OCI-LY7 (cell line): ENCODE results near the gene PRR7. TPM values are rescaled to one million over a fixed set of nuclear protein-coding genes. Genes with fewer than 3 reads are reported as not detected.

ENCODE experiments used
- BruUV-seq: library from RNA; stranded (reverse); fragments of 400-500 nt; replicated peaks from 2 replicates; lab custom pipeline; 2021; lab: Mats Ljungman, UMichigan
- CTCF ChIA-PET: fragments of 300-600 bp; sonication (Branson Sonifier 250); formaldehyde crosslinking; loops from one replicate; lab custom pipeline; 2022; ENCODE audit warnings: antibody characterized with exemption; ENCODE audit not compliant: unreplicated experiment; lab: Charles Lee
- POLR2A ChIA-PET: fragments of 300-600 bp; sonication (Branson Sonifier 250); formaldehyde crosslinking; loops from one replicate; lab custom pipeline; 2022; ENCODE audit warnings: antibody characterized with exemption; lab: Charles Lee
- DNase-seq: peaks from one replicate; pipeline ENCODE4 v3.0.0-alpha.2; 2015; ENCODE audit warnings: low spot score
- H2AFZ ChIP-seq: fragments of 200-600 bp; sonication (generic), shearing (Covaris generic); 2 replicates; pipeline ENCODE4 v1.6.1; 2014; ENCODE audit warnings: mild to moderate bottlenecking, antibody characterized with exemption, low read length, moderate library complexity
- H3K27ac ChIP-seq: fragments of 200-600 bp; sonication (generic); 2 replicates; pipeline ENCODE4 v1.5.1; 2014; ENCODE audit warnings: mixed run types, low read depth, mild to moderate bottlenecking, moderate library complexity, low read length, inconsistent platforms; ENCODE audit not compliant: poor library complexity, severe bottlenecking
- H3K36me3 ChIP-seq: fragments of 200-600 bp; sonication (generic); 2 replicates; pipeline ENCODE4 v1.6.1; 2014; ENCODE audit warnings: mild to moderate bottlenecking, antibody characterized with exemption, low read length, moderate library complexity, mixed read lengths; ENCODE audit not compliant: insufficient read depth
- H3K4me1 ChIP-seq: fragments of 200-600 bp; sonication (generic); 2 replicates; pipeline ENCODE4 v1.5.1; 2014; ENCODE audit warnings: mild to moderate bottlenecking, low read length; ENCODE audit not compliant: insufficient read depth, poor library complexity, severe bottlenecking
- H3K4me2 ChIP-seq: fragments of 200-600 bp; sonication (generic); 2 replicates; pipeline ENCODE4 v1.6.1; 2014; ENCODE audit warnings: mild to moderate bottlenecking, low read length
- H3K4me3 ChIP-seq: fragments of 200-600 bp; sonication (generic); 2 replicates; pipeline ENCODE4 v1.5.1; 2014; ENCODE audit warnings: mild to moderate bottlenecking, low read depth, low read length; ENCODE audit not compliant: poor library complexity, severe bottlenecking
- H3K79me2 ChIP-seq: fragments of 200-600 bp; sonication (generic); 2 replicates; pipeline ENCODE4 v1.6.1; 2016; ENCODE audit warnings: low read depth, mild to moderate bottlenecking, low read length, moderate library complexity, mixed read lengths; ENCODE audit not compliant: insufficient read depth
- H3K9me2 ChIP-seq: fragments of 200-600 bp; sonication (generic); 2 replicates; pipeline ENCODE4 v1.6.1; 2016; ENCODE audit warnings: mild to moderate bottlenecking, low read length, mixed read lengths; ENCODE audit not compliant: insufficient read depth
- H3K9me3 ChIP-seq: fragments of 200-600 bp; sonication (generic); 2 replicates; pipeline ENCODE4 v1.6.1; 2014; ENCODE audit warnings: mild to moderate bottlenecking, mixed run types, low read length, mixed read lengths
- H4K20me1 ChIP-seq: fragments of 200-600 bp; sonication (generic); 2 replicates; pipeline ENCODE4 v1.6.1; 2014; ENCODE audit warnings: mild to moderate bottlenecking, antibody characterized with exemption, low read length, moderate library complexity, mixed read lengths; ENCODE audit not compliant: insufficient read depth
- CTCF ChIP-seq: fragments of 200-600 bp; sonication (generic); conservative IDR thresholded peaks from 2 replicates; pipeline ENCODE4 v1.5.1; 2014; ENCODE audit warnings: mild to moderate bottlenecking, antibody characterized with exemption, low read length, moderate library complexity, mixed read lengths
- EZH2phosphoT487 ChIP-seq: fragments of 200-600 bp; sonication (generic); IDR thresholded peaks from 2 replicates; pipeline ENCODE4 v1.6.1; 2018; ENCODE audit warnings: low read depth, borderline replicate concordance, mild to moderate bottlenecking, mixed run types, antibody characterized with exemption, low read length, moderate library complexity, mixed read lengths
- intact Hi-C: fragments of 100-400 bp; cut with micrococcal nuclease; formaldehyde crosslinking; loops from one replicate; pipeline ENCODE4 v1.10.0; 2022; ENCODE audit not compliant: unreplicated experiment
- total RNA-seq, 2 experiments: library from RNA; depleted of rRNA in 1 of 2; stranded (reverse); fragments of >200 nt in 1 of 2; shearing (Covaris generic) in 1 of 2; gene quantifications; 2 replicates each; pipeline ENCODE4 v1.2.3, GENCODE V29; 2014 to 2022

The PRR7 gene
- total RNA-seq, 2 experiments from 2014 or later = 12.8 to 13.6 TPM

GRCh38 chr5:177403102-177403791 is 43.4 kb upstream of the PRR7 start:
- BruUV-seq = no TSS peak
- POLR2A ChIA-PET = interaction anchor here (0.5 to 2.6 kb wide), 7 partner anchors 11 to 163 kb away, joined by 3 to 10 read pairs (median 5); partner anchors contain the start of gene GRK6
- H4K20me1 ChIP-seq = no peaks in the 10 kb centered on the region
- TF ChIP-seq EZH2phosphoT487 (no peak), CTCF (no peak)
- no peak overlapping the region for H3K27ac ChIP-seq
- CTCF ChIA-PET = interaction anchor here (0.6 to 3.5 kb wide), 15 partner anchors 8 to 279 kb away, joined by 3 to 25 read pairs (median 5); partner anchors contain the start of gene GRK6
- H3K36me3 ChIP-seq = no peaks in the 10 kb centered on the region
- intact Hi-C loops = loop anchor here (1.0 to 10.0 kb wide), 2 partner anchors 23 to 192 kb away; partner anchors contain the start of genes GRK6 and TMED9
- DNase-seq = peak; percentile 32
- H2AFZ ChIP-seq = peak overlapping the region; percentile 58; the same call in 1 of the 2 replicates
- peak overlapping the region; percentile 73 for H3K4me2 ChIP-seq
- H3K9me2 ChIP-seq = no peaks in the 10 kb centered on the region
- no peaks in the 10 kb centered on the region for H3K79me2 ChIP-seq
- no peaks in the 10 kb centered on the region for H3K9me3 ChIP-seq
- peaks cover 18% of the 10 kb centered on the region for H3K4me1 ChIP-seq
- peak overlapping the region; percentile 62 for H3K4me3 ChIP-seq

GRCh38 chr5:177403792-177404640 is 42.6 kb upstream of the PRR7 start:
- Histone ChIP-seq H3K4me3 (peak overlapping the region; percentile 62), H3K4me1 (peaks cover 18% of the 10 kb centered on the region), H3K27ac (no peak overlapping the region), H3K36me3 (no peaks in the 10 kb centered on the region), H3K9me3 (no peaks in the 10 kb centered on the region), H3K9me2 (no peaks in the 10 kb centered on the region), H2AFZ (peak overlapping the region; percentile 58; the same call in 1 of the 2 replicates), H3K79me2 (no peaks in the 10 kb centered on the region), H4K20me1 (no peaks in the 10 kb centered on the region), H3K4me2 (peak overlapping the region; percentile 73)
- TF ChIP-seq EZH2phosphoT487 (no peak), CTCF (peak; percentile 78)
- intact Hi-C loops = loop anchor here (1.0 to 10.0 kb wide), 4 partner anchors 22 to 191 kb away; partner anchors contain the start of genes GRK6, PRR7 and TMED9
- POLR2A ChIA-PET = interaction anchor here (1.0 to 2.6 kb wide), 8 partner anchors 10 to 88 kb away, joined by 3 to 10 read pairs (median 5); partner anchors contain the start of gene GRK6
- CTCF ChIA-PET = interaction anchor here (0.6 to 3.5 kb wide), 13 partner anchors 7 to 280 kb away, joined by 3 to 25 read pairs (median 5); no protein-coding TSS in a partner anchor
- DNase-seq = peak; percentile 83
- no TSS peak for BruUV-seq
